K562 (cell line): ENCODE measurements around the gene LOXL3. TPM values are rescaled to one million over a fixed set of nuclear protein-coding genes. Genes with fewer than 3 reads are reported as not detected.

Source experiments
- ATAC-seq: fragments of 200-7000 bp; cut with Tn5 transposase; 3 replicates; pipeline ENCODE4 v1.9.1; 2020; ENCODE audit warnings: moderate library complexity
- BruUV-seq: library from RNA; stranded (reverse); fragments of 400-500 nt; replicated peaks from 2 replicates; lab custom pipeline; 2021; lab: Mats Ljungman, UMichigan
- CTCF ChIA-PET: fragments of 300-600 bp; formaldehyde crosslinking; extraction: SDS; loops from one replicate; lab custom pipeline; 2021; ENCODE audit warnings: low intra/inter-chr PET ratio; lab: Yijun Ruan, JAX
- POLR2A ChIA-PET: fragments of 300-600, 350-650 bp; sonication (Branson Sonifier 250); formaldehyde crosslinking; extraction: SDS; loops from one replicate; lab custom pipeline; 2021; ENCODE audit warnings: antibody characterized with exemption, inconsistent platforms; lab: Yijun Ruan, JAX
- DNase-seq, 4 experiments: peaks; one replicate each; pipeline versions ENCODE4 v3.0.0 to v3.0.0-alpha.2; 2011 to 2018; ENCODE audit warnings: low spot score in 3 of 4, mixed read lengths in 3 of 4; ENCODE audit errors: extremely low read depth in 1 of 4
- FAIRE-seq: peaks from 2 replicates; lab custom pipeline; 2011; peaks lifted over from hg19 to GRCh38; lab: Jason Lieb, UNC
- H2AFZ ChIP-seq: 2 replicates; pipeline ENCODE4 v1.6.0; 2011; ENCODE audit warnings: low read depth, low read length, control low read depth, inconsistent platforms
- H3K27ac ChIP-seq: fragments of 200-600 bp; 3 replicates; pipeline ENCODE4 v1.8.0; 2011; ENCODE audit warnings: low read depth, mild to moderate bottlenecking, control low read depth, inconsistent platforms, low read length, moderate library complexity, mixed read lengths; ENCODE audit errors: extremely low read depth
- H3K27me3 ChIP-seq, 2 experiments: fragments of 300-600 bp in 1 of 2; 2 replicates in 1 of 2; 3 replicates in 1 of 2; pipeline versions ENCODE4 v1.6.0 to v1.8.0; 2011; ENCODE audit warnings: inconsistent platforms in 2 of 2, low read length in 2 of 2, mild to moderate bottlenecking in 1 of 2, mixed read lengths in 1 of 2, moderate library complexity in 1 of 2; ENCODE audit not compliant: control insufficient read depth in 2 of 2, insufficient read depth in 2 of 2
- H3K36me3 ChIP-seq: fragments of 300-600 bp; 3 replicates; pipeline ENCODE4 v1.8.0; 2011; ENCODE audit warnings: mild to moderate bottlenecking, low read length, inconsistent platforms; ENCODE audit not compliant: control insufficient read depth, insufficient read depth
- H3K4me1 ChIP-seq, 2 experiments: fragments of 200-600 bp in 1 of 2; replicated peaks in 1 of 2; 2 replicates in 1 of 2; 3 replicates in 1 of 2; pipeline versions ENCODE4 v1.5.1 to v1.8.0; 2011; ENCODE audit warnings: inconsistent platforms in 2 of 2, low read length in 2 of 2, mild to moderate bottlenecking in 1 of 2, mixed read lengths in 1 of 2, moderate library complexity in 1 of 2; ENCODE audit not compliant: control insufficient read depth in 2 of 2, insufficient read depth in 2 of 2
- H3K4me2 ChIP-seq: 2 replicates; pipeline ENCODE4 v1.6.1; 2011; ENCODE audit warnings: low read length, control low read depth, inconsistent platforms, mixed read lengths; ENCODE audit not compliant: insufficient read depth
- H3K4me3 ChIP-seq: fragments of 200-600 bp; sonication (generic), shearing (Covaris generic); 2 replicates; pipeline ENCODE4 v1.5.1; 2016; ENCODE audit warnings: control low read depth, inconsistent platforms
- H3K79me2 ChIP-seq: fragments of 200-600 bp; 3 replicates; pipeline ENCODE4 v1.8.0; 2011; ENCODE audit warnings: low read length, inconsistent platforms; ENCODE audit not compliant: control insufficient read depth, insufficient read depth
- H3K9ac ChIP-seq, 2 experiments: 2 replicates each; pipeline versions ENCODE4 v1.6.0 to v1.6.1; 2011; ENCODE audit warnings: low read depth in 2 of 2, low read length in 2 of 2, control low read depth in 1 of 2, inconsistent platforms in 1 of 2, mild to moderate bottlenecking in 1 of 2, mixed read lengths in 1 of 2; ENCODE audit not compliant: insufficient read depth in 1 of 2
- H3K9me1 ChIP-seq: one replicate; pipeline ENCODE4 v1.6.0; 2011; ENCODE audit warnings: inconsistent platforms, mild to moderate bottlenecking, low read length, moderate library complexity; ENCODE audit not compliant: control insufficient read depth, insufficient read depth
- H3K9me3 ChIP-seq: replicated peaks from 2 replicates; pipeline ENCODE4 v1.5.1; 2011; ENCODE audit warnings: low read depth, low read length, inconsistent platforms; ENCODE audit not compliant: control insufficient read depth, insufficient read depth
- H4K20me1 ChIP-seq: replicated peaks from 2 replicates; pipeline ENCODE4 v1.6.1; 2011; ENCODE audit warnings: low read length, inconsistent platforms, mixed read lengths; ENCODE audit not compliant: control insufficient read depth, insufficient read depth
- CEBPB ChIP-seq: fragments of 450-650 bp; IDR thresholded peaks from 2 replicates; pipeline ENCODE4 v1.6.1; 2016; ENCODE audit warnings: missing genetic modification characterization, missing compliant biosample characterization
- E2F6 ChIP-seq, 2 experiments: IDR thresholded peaks; 2 replicates each; pipeline ENCODE4 v1.6.1; 2011; ENCODE audit warnings: borderline replicate concordance in 1 of 2, control low read depth in 1 of 2, low read depth in 1 of 2, low read length in 1 of 2, mild to moderate bottlenecking in 1 of 2, mixed read lengths in 1 of 2, moderate library complexity in 1 of 2; ENCODE audit not compliant: insufficient read depth in 1 of 2, insufficient read length in 1 of 2, poor library complexity in 1 of 2, severe bottlenecking in 1 of 2; ENCODE audit errors: extremely low read depth in 1 of 2
- HNRNPLL ChIP-seq: fragments of 200-400 bp; formaldehyde crosslinking; IDR thresholded peaks from 2 replicates; pipeline ENCODE4 v1.6.1; 2017; ENCODE audit warnings: low read length, low read depth, mild to moderate bottlenecking; ENCODE audit not compliant: poor library complexity, severe bottlenecking
- MCM5 ChIP-seq: fragments of 450-650 bp; IDR thresholded peaks from 2 replicates; pipeline ENCODE4 v1.6.1; 2016; ENCODE audit warnings: low read depth
- MED1 ChIP-seq: sonication (generic); formaldehyde crosslinking; IDR thresholded peaks from 2 replicates; pipeline ENCODE4 v1.8.1; 2023; ENCODE audit warnings: missing genetic modification reagents, borderline replicate concordance
- MEF2A ChIP-seq: IDR thresholded peaks from 2 replicates; pipeline ENCODE4 v1.6.1; 2011; ENCODE audit warnings: low read depth, mild to moderate bottlenecking, low read length, moderate library complexity; ENCODE audit not compliant: control insufficient read depth
- NCOR1 ChIP-seq: fragments of 450-650 bp; IDR thresholded peaks from 2 replicates; pipeline ENCODE4 v1.6.1; 2016; ENCODE audit warnings: mild to moderate bottlenecking, moderate library complexity
- NEUROD1 ChIP-seq: fragments of 150-350 bp; IDR thresholded peaks from 2 replicates; pipeline ENCODE4 v1.6.1; 2014; ENCODE audit warnings: borderline replicate concordance, low read length, low read depth; ENCODE audit not compliant: partially characterized antibody
- NRF1 ChIP-seq, 2 experiments: fragments of 450-650 bp; IDR thresholded peaks in 1 of 2; conservative IDR thresholded peaks in 1 of 2; 2 replicates each; pipeline ENCODE4 v1.6.1; 2014; ENCODE audit warnings: mild to moderate bottlenecking in 2 of 2
- POLR2G ChIP-seq: fragments of 200-400 bp; formaldehyde crosslinking; IDR thresholded peaks from 2 replicates; pipeline ENCODE4 v1.6.1; 2017; ENCODE audit warnings: low read depth, mild to moderate bottlenecking, antibody characterized with exemption, low read length, moderate library complexity
- POU5F1 ChIP-seq: fragments of 150-350 bp; IDR thresholded peaks from 2 replicates; pipeline ENCODE4 v1.6.1; 2014; ENCODE audit warnings: borderline replicate concordance, low read length, low read depth, mild to moderate bottlenecking; ENCODE audit not compliant: partially characterized antibody
- PURB ChIP-seq: sonication (generic); formaldehyde crosslinking; IDR thresholded peaks from 2 replicates; pipeline ENCODE4 v1.9.0; 2021; ENCODE audit warnings: low read depth, mild to moderate bottlenecking, missing genetic modification reagents
- RAD51 ChIP-seq: fragments of 450-650 bp; IDR thresholded peaks from 2 replicates; pipeline ENCODE4 v1.7.1; 2016; ENCODE audit warnings: low read depth, mild to moderate bottlenecking, borderline replicate concordance
- RBM34 ChIP-seq: fragments of 200-400 bp; formaldehyde crosslinking; IDR thresholded peaks from 2 replicates; pipeline ENCODE4 v1.6.1; 2018; ENCODE audit warnings: low read length, borderline replicate concordance; ENCODE audit not compliant: insufficient read depth
- SRF ChIP-seq, 2 experiments: fragments of 250-450, 450-650 bp in 1 of 2; sonication (Bioruptor Pico) in 1 of 2; sonication (generic) in 1 of 2; formaldehyde crosslinking; IDR thresholded peaks; 2 replicates each; pipeline versions ENCODE4 v1.5.0 to v1.5.1; 2020 to 2022; ENCODE audit warnings: mild to moderate bottlenecking in 1 of 2, missing genetic modification reagents in 1 of 2
- ZNF41 ChIP-seq: fragments of 250-450 bp; sonication (Bioruptor Pico); conservative IDR thresholded peaks from 2 replicates; pipeline ENCODE4 v1.4.0; 2020; ENCODE audit warnings: mild to moderate bottlenecking
- ZNF707 ChIP-seq: fragments of 250-450 bp; sonication (Bioruptor Pico); conservative IDR thresholded peaks from 2 replicates; pipeline ENCODE4 v1.8.0; 2022; ENCODE audit warnings: inconsistent platforms, mild to moderate bottlenecking, moderate library complexity
- WGBS: fragments of 100-300 bp; shearing (Covaris generic); methylation state at CpG from one replicate; pipeline ENCODE4 v1.1.6; 2016; ENCODE audit warnings: low coverage, mixed read lengths; ENCODE audit not compliant: insufficient coverage; ENCODE audit errors: missing lambda C conversion rate; 5-methylcytosine and 5-hydroxymethylcytosine counted together
- in situ Hi-C: fragments of 300-500 bp; cut with MboI; formaldehyde crosslinking; loops from 4 replicates; pipeline ENCODE4 v1.15.0; 2018; ENCODE audit warnings: inconsistent platforms, mixed read lengths
- intact Hi-C: fragments of 100-400 bp; cut with micrococcal nuclease; formaldehyde crosslinking; loops from 2 replicates; pipeline ENCODE4 v1.14.2; 2022
- polyA plus RNA-seq, 8 experiments: library from polyadenylated mRNA; depleted of rRNA in 4 of 8; stranded (reverse) in 5 of 8; unstranded in 3 of 8; fragments of >200 nt; fragmentation: Nextera tagmentation in 2 of 8; fragmentation: Illumina TruSeq in 1 of 8; extraction: Ambion mirVana in 2 of 8; extraction: Trizol in 1 of 8; gene quantifications; 2 replicates each; pipeline versions ENCODE4 v1.2.1 to v1.2.3, GENCODE V29; 2011 to 2014; ENCODE audit warnings: inconsistent platforms in 1 of 8, missing spikeins in 1 of 8
- total RNA-seq, 7 experiments: library from RNA; depleted of rRNA in 6 of 7; stranded (reverse); fragments of >200 nt in 6 of 7; fragmentation: Illumina TruSeq in 2 of 7; extraction: Trizol in 2 of 7; gene quantifications; 2 replicates each; pipeline versions ENCODE4 v1.2.1 to v1.2.3, GENCODE V29; 2011 to 2021; ENCODE audit warnings: low replicate concordance in 1 of 7
- TF ChIP-seq, protein P1 (sequence below), 3 experiments: IDR thresholded peaks in 2 of 3; conservative IDR thresholded peaks in 1 of 3; 2 replicates each; pipeline ENCODE4 v1.5.1; 2011 to 2012; ENCODE audit warnings: low read length in 3 of 3, mild to moderate bottlenecking in 3 of 3, control low read depth in 2 of 3, improper control_type of control experiment in 1 of 3, inconsistent platforms in 1 of 3, low read depth in 1 of 3, mixed read lengths in 1 of 3, moderate library complexity in 1 of 3; ENCODE audit not compliant: insufficient read depth in 2 of 3
- TF ChIP-seq, protein P2 (sequence below): sonication (generic); formaldehyde crosslinking; IDR thresholded peaks from 2 replicates; pipeline ENCODE4 v1.9.0; 2022; ENCODE audit warnings: mild to moderate bottlenecking, missing genetic modification reagents

The LOXL3 gene
- total and polyA plus RNA-seq, 9 of the 15 experiments (the other 6 are each of a cell fraction or from before 2014, with no cell fraction given) = 0.22 to 0.99 (median 0.31) TPM

- WGBS = 91% methylated on average over 6 of the region's 9 CpGs
- in situ Hi-C loops = no loop called here
Measured at GRCh38 chr2:74527741-74528140, 26.0 kb downstream of the LOXL3 start.

More at GRCh38 chr2:74527741-74528140, 26.0 kb downstream of the LOXL3 start:
- BruUV-seq = TSS peak; percentile 63
- no peaks in the 10 kb centered on the region for H3K9me3 ChIP-seq
- CTCF ChIA-PET = no interaction called here
- FAIRE-seq (no peak), DNase-seq (no peak), ATAC-seq (no peak)
- peaks cover 55% of the 10 kb centered on the region for H3K36me3 ChIP-seq
- H4K20me1 ChIP-seq = peaks cover 5% of the 10 kb centered on the region; the same call in 1 of the 2 replicates
- H3K4me2 ChIP-seq = peak overlapping the region; percentile 96
- H3K27ac ChIP-seq = no peak overlapping the region; the same call in 2 of the 3 replicates
- peaks cover 3% of the 10 kb centered on the region for H3K9me1 ChIP-seq
- no peaks in the 10 kb centered on the region for H3K27me3 ChIP-seq
- H3K4me1 ChIP-seq = peaks cover 28 to 33% of the 10 kb centered on the region in 2 experiments
- no peak overlapping the region for H2AFZ ChIP-seq
- H3K4me3 ChIP-seq = peak overlapping the region; percentile 96
- TF ChIP-seq SRF (CRISPR knock-in tag; IDR thresholded peaks at IDR 0.05) (no peak), CEBPB (no peak), NEUROD1 (no peak), HNRNPLL (no peak), ZNF41 (CRISPR knock-in tag) (no peak), RAD51 (no peak), E2F6 (IDR thresholded peaks at IDR 0.05; ENCODE audit: borderline replicate concordance in 1 of 2, extremely low read depth in 1 of 2, insufficient read depth in 1 of 2, insufficient read length in 1 of 2, low read depth in 1 of 2, low read length in 1 of 2, poor library complexity in 1 of 2, severe bottlenecking in 1 of 2) (no peak), MCM5 (no peak), MED1 (CRISPR knock-in tag) (no peak), POLR2G (no peak), POU5F1 (no peak), PURB (CRISPR knock-in tag) (no peak), RBM34 (no peak), NCOR1 (no peak), MEF2A (no peak), ZNF707 (no peak), NRF1 (conservative IDR thresholded peaks at IDR 0.05 in 1 of 2, IDR thresholded peaks at IDR 0.05 in 1 of 2) (no peak)
- TF ChIP-seq, protein P1, sequence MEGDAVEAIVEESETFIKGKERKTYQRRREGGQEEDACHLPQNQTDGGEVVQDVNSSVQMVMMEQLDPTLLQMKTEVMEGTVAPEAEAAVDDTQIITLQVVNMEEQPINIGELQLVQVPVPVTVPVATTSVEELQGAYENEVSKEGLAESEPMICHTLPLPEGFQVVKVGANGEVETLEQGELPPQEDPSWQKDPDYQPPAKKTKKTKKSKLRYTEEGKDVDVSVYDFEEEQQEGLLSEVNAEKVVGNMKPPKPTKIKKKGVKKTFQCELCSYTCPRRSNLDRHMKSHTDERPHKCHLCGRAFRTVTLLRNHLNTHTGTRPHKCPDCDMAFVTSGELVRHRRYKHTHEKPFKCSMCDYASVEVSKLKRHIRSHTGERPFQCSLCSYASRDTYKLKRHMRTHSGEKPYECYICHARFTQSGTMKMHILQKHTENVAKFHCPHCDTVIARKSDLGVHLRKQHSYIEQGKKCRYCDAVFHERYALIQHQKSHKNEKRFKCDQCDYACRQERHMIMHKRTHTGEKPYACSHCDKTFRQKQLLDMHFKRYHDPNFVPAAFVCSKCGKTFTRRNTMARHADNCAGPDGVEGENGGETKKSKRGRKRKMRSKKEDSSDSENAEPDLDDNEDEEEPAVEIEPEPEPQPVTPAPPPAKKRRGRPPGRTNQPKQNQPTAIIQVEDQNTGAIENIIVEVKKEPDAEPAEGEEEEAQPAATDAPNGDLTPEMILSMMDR (IDR thresholded peaks at IDR 0.05 in 2 of 3, conservative IDR thresholded peaks at IDR 0.05 in 1 of 3; ENCODE audit: insufficient read depth in 2 of 3, low read depth in 1 of 3, low read length in 3 of 3) = no peak
- TF ChIP-seq, protein P2, sequence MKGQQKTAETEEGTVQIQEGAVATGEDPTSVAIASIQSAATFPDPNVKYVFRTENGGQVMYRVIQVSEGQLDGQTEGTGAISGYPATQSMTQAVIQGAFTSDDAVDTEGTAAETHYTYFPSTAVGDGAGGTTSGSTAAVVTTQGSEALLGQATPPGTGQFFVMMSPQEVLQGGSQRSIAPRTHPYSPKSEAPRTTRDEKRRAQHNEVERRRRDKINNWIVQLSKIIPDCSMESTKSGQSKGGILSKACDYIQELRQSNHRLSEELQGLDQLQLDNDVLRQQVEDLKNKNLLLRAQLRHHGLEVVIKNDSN (CRISPR knock-in tag) = no peak
- H3K79me2 ChIP-seq = peaks cover 52% of the 10 kb centered on the region
- POLR2A ChIA-PET = interaction anchor here (1.1 to 1.6 kb wide), 3 partner anchors 10 to 60 kb away, joined by 3 to 5 read pairs (median 5); no protein-coding TSS in a partner anchor
- intact Hi-C loops = loop anchor here (2.0 kb wide), 1 partner anchor 45 kb away; the partner anchor contains the start of genes CCDC142 and TTC31
- peak overlapping the region; percentile 5 to 97; a peak in 3 of 4 replicates for H3K9ac ChIP-seq
